Lower leg skin (tissue), 3 donors: ENCODE results near the gene LPIN3.

ENCODE experiments used
- POLR2A ChIP-seq, 2 donors: fragments of 450-650 bp; IDR thresholded peaks; one replicate each; pipeline ENCODE4 v1.6.1; 2016 to 2017; ENCODE audit warnings: antibody characterized with exemption in 2 of 2, mild to moderate bottlenecking in 1 of 2, moderate library complexity in 1 of 2
- TF ChIP-seq, protein P1 (sequence below), 3 donors: fragments of 450-650 bp; IDR thresholded peaks; one replicate each; pipeline ENCODE4 v1.5.1; 2016; ENCODE audit warnings: antibody characterized with exemption in 3 of 3, mild to moderate bottlenecking in 3 of 3, moderate library complexity in 2 of 3

GRCh38 chr20:41386502-41387427, 46.1 kb downstream of the LPIN3 start:
- TF ChIP-seq POLR2A (IDR thresholded peaks at IDR 0.05), result no peak
- TF ChIP-seq, protein P1, sequence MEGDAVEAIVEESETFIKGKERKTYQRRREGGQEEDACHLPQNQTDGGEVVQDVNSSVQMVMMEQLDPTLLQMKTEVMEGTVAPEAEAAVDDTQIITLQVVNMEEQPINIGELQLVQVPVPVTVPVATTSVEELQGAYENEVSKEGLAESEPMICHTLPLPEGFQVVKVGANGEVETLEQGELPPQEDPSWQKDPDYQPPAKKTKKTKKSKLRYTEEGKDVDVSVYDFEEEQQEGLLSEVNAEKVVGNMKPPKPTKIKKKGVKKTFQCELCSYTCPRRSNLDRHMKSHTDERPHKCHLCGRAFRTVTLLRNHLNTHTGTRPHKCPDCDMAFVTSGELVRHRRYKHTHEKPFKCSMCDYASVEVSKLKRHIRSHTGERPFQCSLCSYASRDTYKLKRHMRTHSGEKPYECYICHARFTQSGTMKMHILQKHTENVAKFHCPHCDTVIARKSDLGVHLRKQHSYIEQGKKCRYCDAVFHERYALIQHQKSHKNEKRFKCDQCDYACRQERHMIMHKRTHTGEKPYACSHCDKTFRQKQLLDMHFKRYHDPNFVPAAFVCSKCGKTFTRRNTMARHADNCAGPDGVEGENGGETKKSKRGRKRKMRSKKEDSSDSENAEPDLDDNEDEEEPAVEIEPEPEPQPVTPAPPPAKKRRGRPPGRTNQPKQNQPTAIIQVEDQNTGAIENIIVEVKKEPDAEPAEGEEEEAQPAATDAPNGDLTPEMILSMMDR (IDR thresholded peaks at IDR 0.05), result no peak
